T-helper 2 cell treated with Interferon-gamma antibody and Interleukin-4, amounts not matched to agents 5 μg/mL and 100 μg/mL, for 36 hours (primary cell): ENCODE results near the gene RAD21L1.

ENCODE experiments used
- DNase-seq: peaks from one replicate; pipeline ENCODE4 v3.0.0; 2021; ENCODE audit warnings: low spot score
- H3K27ac Mint-ChIP-seq: one replicate; pipeline ENCODE4 v1.8.0; 2021; ENCODE audit warnings: mild to moderate bottlenecking, mixed read lengths
- H3K27me3 Mint-ChIP-seq: one replicate; pipeline ENCODE4 v1.8.0; 2021; ENCODE audit warnings: low read depth, mixed read lengths
- H3K36me3 Mint-ChIP-seq: one replicate; pipeline ENCODE4 v1.8.0; 2021; ENCODE audit warnings: low read depth, mixed read lengths
- H3K4me1 Mint-ChIP-seq: one replicate; pipeline ENCODE4 v1.8.0; 2021; ENCODE audit warnings: low read depth, mixed read lengths
- H3K4me3 Mint-ChIP-seq: one replicate; pipeline ENCODE4 v1.8.0; 2022; ENCODE audit warnings: mild to moderate bottlenecking, moderate library complexity, mixed read lengths
- H3K9me3 Mint-ChIP-seq: one replicate; pipeline ENCODE4 v1.8.0; 2021; ENCODE audit warnings: mixed read lengths

RAD21L1 gene

GRCh38 chr20:1264727-1265126, 38.9 kb downstream of the RAD21L1 start:
- DNase-seq, result no peak
- Mint-ChIP-seq H3K4me3 (peak overlapping the region; percentile 89), H3K27ac (no peak overlapping the region), H3K36me3 (peaks cover 3% of the 10 kb centered on the region), H3K9me3 (peaks cover 4% of the 10 kb centered on the region), H3K27me3 (peaks cover 9% of the 10 kb centered on the region), H3K4me1 (peaks cover 17% of the 10 kb centered on the region)

- DNase-seq, result no peak
- peaks cover 17% of the 10 kb centered on the region for H3K4me1 Mint-ChIP-seq
- peak overlapping the region; percentile 84 for H3K27ac Mint-ChIP-seq
- H3K36me3 Mint-ChIP-seq, result peaks cover 3% of the 10 kb centered on the region
- H3K27me3 Mint-ChIP-seq, result peaks cover 9% of the 10 kb centered on the region
- H3K9me3 Mint-ChIP-seq, result peaks cover 4% of the 10 kb centered on the region
- peak overlapping the region; percentile 89 for H3K4me3 Mint-ChIP-seq
Observed at GRCh38 chr20:1265226-1265915, 39.5 kb downstream of the RAD21L1 start.

- Mint-ChIP-seq H3K36me3 (peaks cover 3% of the 10 kb centered on the region), H3K27ac (peak overlapping the region; percentile 84), H3K4me3 (peak overlapping the region; percentile 89), H3K27me3 (peaks cover 8% of the 10 kb centered on the region), H3K4me1 (peaks cover 17% of the 10 kb centered on the region), H3K9me3 (peaks cover 4% of the 10 kb centered on the region)
- DNase-seq, result no peak
Observed at GRCh38 chr20:1265916-1266166, 40.0 kb downstream of the RAD21L1 start.

- peak within 1 kb of the TSS; percentile 84 for H3K27ac Mint-ChIP-seq
- peak; percentile 64 for DNase-seq
- H3K4me1 Mint-ChIP-seq, result peaks cover 17% of the 10 kb centered on the region
- peak within 1 kb of the TSS; percentile 89 for H3K4me3 Mint-ChIP-seq
- H3K9me3 Mint-ChIP-seq, result peaks cover 4% of the 10 kb centered on the region
- peaks cover 5% of the 10 kb centered on the region for H3K27me3 Mint-ChIP-seq
- H3K36me3 Mint-ChIP-seq, result peaks cover 3% of the 10 kb centered on the region
Observed at GRCh38 chr20:1266167-1266973, 40.5 kb downstream of the RAD21L1 start, which contains the start of gene SNPH. TSS of gene SNPH (plus strand) at chr20:1266294. CDS start at chr20:1296240, 29,946 bp downstream.

- Mint-ChIP-seq H3K4me1 (peaks cover 17% of the 10 kb centered on the region), H3K27ac (no peak overlapping the region), H3K36me3 (peaks cover 3% of the 10 kb centered on the region), H3K4me3 (peak overlapping the region; percentile 80), H3K9me3 (peaks cover 4% of the 10 kb centered on the region), H3K27me3 (peaks cover 3% of the 10 kb centered on the region)
- DNase-seq, result no peak
Observed at GRCh38 chr20:1267161-1267560, 41.3 kb downstream of the RAD21L1 start.

- Mint-ChIP-seq H3K27ac (no peak overlapping the region), H3K9me3 (no peaks in the 10 kb centered on the region), H3K4me3 (peak overlapping the region; percentile 6), H3K36me3 (no peaks in the 10 kb centered on the region), H3K27me3 (no peaks in the 10 kb centered on the region), H3K4me1 (peaks cover 17% of the 10 kb centered on the region)
- DNase-seq, result no peak
Observed at GRCh38 chr20:1267809-1268374, 42.0 kb downstream of the RAD21L1 start.

GRCh38 chr20:1269235-1269634, 43.4 kb downstream of the RAD21L1 start:
- peaks cover 17% of the 10 kb centered on the region for H3K4me1 Mint-ChIP-seq
- H3K27ac Mint-ChIP-seq, result no peak overlapping the region
- H3K27me3 Mint-ChIP-seq, result no peaks in the 10 kb centered on the region
- H3K4me3 Mint-ChIP-seq, result no peak overlapping the region
- no peaks in the 10 kb centered on the region for H3K9me3 Mint-ChIP-seq
- H3K36me3 Mint-ChIP-seq, result no peaks in the 10 kb centered on the region
- DNase-seq, result no peak

- Mint-ChIP-seq H3K27ac (no peak overlapping the region), H3K4me3 (no peak overlapping the region), H3K4me1 (peaks cover 17% of the 10 kb centered on the region), H3K36me3 (no peaks in the 10 kb centered on the region), H3K27me3 (no peaks in the 10 kb centered on the region), H3K9me3 (no peaks in the 10 kb centered on the region)
- no peak for DNase-seq
Observed at GRCh38 chr20:1269850-1270249, 44.0 kb downstream of the RAD21L1 start.

GRCh38 chr20:1272368-1273100, 46.7 kb downstream of the RAD21L1 start:
- Mint-ChIP-seq H3K27ac (no peak overlapping the region), H3K9me3 (no peaks in the 10 kb centered on the region), H3K27me3 (no peaks in the 10 kb centered on the region), H3K4me3 (no peak overlapping the region), H3K36me3 (no peaks in the 10 kb centered on the region), H3K4me1 (peaks cover 2% of the 10 kb centered on the region)
- DNase-seq, result no peak

GRCh38 chr20:1273366-1273765, 47.5 kb downstream of the RAD21L1 start:
- Mint-ChIP-seq H3K4me3 (no peak overlapping the region), H3K27ac (no peak overlapping the region)

GRCh38 chr20:1274485-1275311, 48.9 kb downstream of the RAD21L1 start:
- Mint-ChIP-seq H3K27ac (no peak overlapping the region), H3K4me3 (no peak overlapping the region), H3K9me3 (no peaks in the 10 kb centered on the region), H3K27me3 (no peaks in the 10 kb centered on the region), H3K36me3 (no peaks in the 10 kb centered on the region), H3K4me1 (no peaks in the 10 kb centered on the region)
- no peak for DNase-seq

More at GRCh38 chr20:1273366-1273765, 47.5 kb downstream of the RAD21L1 start:
- no peaks in the 10 kb centered on the region for H3K27me3 Mint-ChIP-seq
- no peaks in the 10 kb centered on the region for H3K36me3 Mint-ChIP-seq
- H3K9me3 Mint-ChIP-seq, result no peaks in the 10 kb centered on the region
- DNase-seq, result no peak
- H3K4me1 Mint-ChIP-seq, result peaks cover under 1% of the 10 kb centered on the region

- no peaks in the 10 kb centered on the region for H3K9me3 Mint-ChIP-seq
- no peaks in the 10 kb centered on the region for H3K27me3 Mint-ChIP-seq
- no peaks in the 10 kb centered on the region for H3K36me3 Mint-ChIP-seq
- H3K4me1 Mint-ChIP-seq, result no peaks in the 10 kb centered on the region
- no peak overlapping the region for H3K4me3 Mint-ChIP-seq
- H3K27ac Mint-ChIP-seq, result no peak overlapping the region
- DNase-seq, result no peak
Observed at GRCh38 chr20:1275919-1276318, 50.1 kb downstream of the RAD21L1 start.
